HCEC 1CT (cell line): Measurements from ENCODE around the gene GZMB.
"Not testable (repeated sequence)": the region's sequence is repeated elsewhere in the genome, so short reads cannot be mapped to it uniquely, and the experiment has no call there.

Experiments
- DNase-seq: peaks from one replicate; pipeline ENCODE4 v3.0.0-alpha.2; 2017

GZMB gene

DNA sequence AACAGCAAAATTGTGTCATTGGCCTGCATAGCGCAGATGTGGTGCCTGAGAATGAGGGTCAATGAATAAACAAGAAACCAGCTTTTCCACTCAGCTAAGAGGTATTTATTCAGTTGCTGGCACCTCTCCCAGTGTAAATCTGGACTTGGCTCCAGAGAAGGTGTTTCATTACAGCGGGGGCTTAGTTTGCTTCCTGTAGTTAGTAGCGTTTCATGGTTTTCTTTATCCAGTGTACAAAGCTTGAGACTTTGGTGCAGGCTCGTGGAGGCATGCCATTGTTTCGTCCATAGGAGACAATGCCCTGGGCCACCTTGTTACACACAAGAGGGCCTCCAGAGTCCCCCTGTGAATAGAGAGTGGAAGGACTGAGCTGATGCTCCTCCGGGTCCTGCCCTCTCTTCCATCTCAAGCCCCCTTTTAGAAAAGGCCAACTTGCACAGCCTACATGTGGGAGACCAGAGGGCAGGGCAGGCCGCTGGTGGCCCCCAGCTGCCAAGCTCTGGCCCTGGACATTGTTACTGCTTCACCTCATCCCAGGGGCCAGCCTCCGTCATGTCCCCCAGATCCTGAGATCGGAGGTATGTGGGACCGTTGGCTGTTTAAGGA lies 3.0 kb downstream of the GZMB start:
- DNase-seq = no peak

DNA sequence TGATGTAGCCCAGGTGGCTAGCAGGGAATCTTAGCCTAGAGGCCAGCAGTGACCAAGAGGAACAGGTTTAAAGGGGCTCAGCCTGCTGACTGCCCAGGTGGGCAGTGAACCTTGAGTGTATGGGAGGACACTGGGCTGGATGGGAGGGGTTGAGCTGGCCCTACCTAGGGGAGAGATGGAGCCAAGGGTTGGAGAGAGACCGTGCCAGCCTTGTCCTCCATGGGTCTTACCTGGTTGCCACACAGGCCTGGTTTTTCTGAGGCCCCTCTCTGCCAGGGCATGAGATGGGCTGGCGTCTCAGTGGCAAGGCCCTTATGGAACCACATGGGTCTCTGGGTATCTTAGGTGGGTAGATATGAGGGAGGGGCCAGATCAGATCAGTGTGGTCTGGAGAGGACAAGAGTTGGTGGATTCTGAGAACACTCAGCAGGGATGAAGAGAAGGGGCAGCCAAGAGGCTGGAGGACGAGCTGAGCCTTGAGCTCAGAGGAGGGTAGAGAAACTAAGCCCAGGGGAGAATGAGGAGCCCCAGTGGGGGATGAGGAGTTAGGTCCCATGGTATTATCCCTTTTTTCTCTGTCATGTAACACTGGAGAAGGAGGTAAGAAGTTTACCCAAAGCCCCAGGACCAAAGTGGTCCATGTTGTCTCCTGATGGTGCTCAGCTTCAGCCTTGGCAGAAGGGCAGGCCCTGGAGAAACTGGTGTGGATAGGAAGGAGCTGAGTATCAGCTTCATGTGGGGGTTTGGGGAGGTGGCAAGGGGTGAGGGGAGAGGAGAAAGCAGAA lies 3.7 kb downstream of the GZMB start:
- no peak for DNase-seq

DNA sequence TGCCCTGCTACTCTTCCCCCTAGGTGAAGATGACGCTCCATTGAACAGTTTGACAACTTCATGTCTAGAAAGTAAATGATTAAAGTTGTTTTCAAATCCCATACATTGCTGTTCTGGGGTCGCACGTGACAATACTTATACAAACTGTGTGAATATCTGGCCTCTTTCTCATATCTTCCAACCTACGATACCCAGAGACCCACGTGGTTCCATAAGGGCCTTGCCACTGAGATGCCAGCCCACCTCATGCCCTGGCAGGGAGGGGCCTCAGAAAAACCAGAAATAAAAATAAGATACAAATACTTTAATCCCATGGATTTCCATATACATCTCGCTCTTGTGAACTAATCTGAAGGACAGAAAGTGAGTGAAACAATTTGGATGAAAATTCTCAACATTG lies 4.5 kb downstream of the GZMB start:
- DNase-seq = no peak

DNA sequence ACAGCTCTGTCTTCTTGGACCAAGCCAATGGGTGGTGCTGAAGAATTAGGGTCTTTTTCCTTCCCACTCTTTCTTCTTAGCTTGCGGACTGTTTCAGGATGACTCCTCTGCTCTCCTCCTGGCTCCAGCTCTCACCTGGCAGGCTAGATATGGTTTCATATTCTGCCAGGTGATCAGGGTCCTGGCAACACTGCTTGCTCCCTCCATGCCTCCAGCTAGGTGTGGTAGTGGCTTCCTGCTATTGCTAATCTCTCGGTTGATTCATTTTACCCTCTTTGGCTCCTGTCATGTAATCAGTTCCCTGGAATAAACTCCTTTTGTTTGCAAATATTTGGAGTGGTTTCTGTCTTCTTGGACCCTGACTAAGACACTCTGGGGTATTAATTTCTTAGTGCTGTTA lies 20.2 kb downstream of the GZMB start:
- DNase-seq = no peak

DNA sequence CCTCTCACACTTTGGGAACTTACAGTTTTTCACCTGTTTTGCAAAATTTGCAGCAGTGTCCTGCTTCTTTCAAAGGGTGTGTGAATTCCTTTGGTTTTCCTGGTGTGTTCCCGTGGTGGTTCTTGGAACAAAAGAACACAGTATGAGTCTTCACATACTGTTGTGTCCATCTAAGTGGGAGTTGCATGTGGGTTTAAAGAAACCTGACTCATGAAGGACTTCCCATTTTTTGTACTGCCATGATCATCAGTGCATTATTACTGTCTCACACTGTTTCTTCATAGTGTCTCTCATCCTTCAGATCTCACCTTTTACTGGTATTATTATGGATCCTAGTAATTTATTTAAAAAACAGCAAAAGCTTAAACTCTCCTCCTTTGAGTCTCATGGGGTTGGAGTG lies 20.7 kb downstream of the GZMB start:
- no peak for DNase-seq

DNA sequence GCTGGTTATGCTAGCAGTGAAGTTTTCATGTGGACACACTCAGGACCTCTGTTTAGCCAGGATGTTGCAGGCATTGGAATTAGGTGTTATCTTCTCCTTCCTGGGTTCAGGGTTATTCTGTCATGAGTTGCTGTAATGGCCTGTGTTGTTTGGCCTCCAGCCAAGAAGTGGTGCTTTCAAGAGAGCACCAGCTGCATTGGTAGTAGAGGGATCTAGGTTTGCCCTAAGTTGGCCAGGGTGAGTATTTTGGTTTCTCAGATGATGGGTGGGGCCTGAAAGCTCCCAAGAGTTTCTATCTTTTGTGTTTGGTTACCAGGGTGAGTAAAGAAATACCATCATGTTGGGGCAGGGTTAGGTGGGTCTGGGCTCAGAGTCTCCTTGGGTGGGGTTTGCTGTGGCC lies 21.8 kb downstream of the GZMB start:
- no peak for DNase-seq

DNA sequence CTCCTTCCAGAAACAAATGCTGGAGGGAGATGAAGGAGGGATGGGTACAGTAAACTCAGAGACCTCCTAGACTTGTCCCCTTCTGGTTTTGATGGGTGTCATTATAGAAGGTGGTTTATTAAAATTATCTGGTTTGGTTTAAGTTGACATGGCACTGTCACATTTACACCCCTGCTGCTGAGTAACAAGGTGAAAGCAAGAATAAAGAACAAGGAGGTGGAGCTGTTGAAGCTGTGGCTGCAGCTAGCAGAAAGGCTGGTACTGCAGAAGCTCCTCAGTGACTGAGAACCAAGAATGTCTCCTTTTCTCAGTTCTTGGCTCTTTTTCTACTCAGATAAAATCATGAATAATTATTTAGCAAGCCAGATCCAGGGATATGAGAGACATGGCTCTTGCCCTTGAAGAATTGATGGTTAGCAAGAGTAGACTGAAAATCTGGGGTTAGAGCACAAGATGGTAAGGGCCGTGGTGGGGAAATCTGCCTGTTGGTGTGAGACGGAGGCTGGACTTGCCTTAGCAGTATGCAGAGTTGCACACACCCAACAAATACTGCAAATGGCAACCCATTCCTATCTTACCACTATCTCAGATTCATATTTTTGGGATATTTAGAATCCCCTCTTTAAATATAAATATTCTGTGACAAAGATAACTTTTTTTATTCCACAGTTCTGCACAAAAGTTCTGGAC lies 24.2 kb downstream of the GZMB start, which contains the start of gene GZMH:
GZMH (minus strand) TSS at position 31 of the 690 bp plus-strand sequence. CDS start 72 bp downstream, outside the sequence.
- no peak for DNase-seq

DNA sequence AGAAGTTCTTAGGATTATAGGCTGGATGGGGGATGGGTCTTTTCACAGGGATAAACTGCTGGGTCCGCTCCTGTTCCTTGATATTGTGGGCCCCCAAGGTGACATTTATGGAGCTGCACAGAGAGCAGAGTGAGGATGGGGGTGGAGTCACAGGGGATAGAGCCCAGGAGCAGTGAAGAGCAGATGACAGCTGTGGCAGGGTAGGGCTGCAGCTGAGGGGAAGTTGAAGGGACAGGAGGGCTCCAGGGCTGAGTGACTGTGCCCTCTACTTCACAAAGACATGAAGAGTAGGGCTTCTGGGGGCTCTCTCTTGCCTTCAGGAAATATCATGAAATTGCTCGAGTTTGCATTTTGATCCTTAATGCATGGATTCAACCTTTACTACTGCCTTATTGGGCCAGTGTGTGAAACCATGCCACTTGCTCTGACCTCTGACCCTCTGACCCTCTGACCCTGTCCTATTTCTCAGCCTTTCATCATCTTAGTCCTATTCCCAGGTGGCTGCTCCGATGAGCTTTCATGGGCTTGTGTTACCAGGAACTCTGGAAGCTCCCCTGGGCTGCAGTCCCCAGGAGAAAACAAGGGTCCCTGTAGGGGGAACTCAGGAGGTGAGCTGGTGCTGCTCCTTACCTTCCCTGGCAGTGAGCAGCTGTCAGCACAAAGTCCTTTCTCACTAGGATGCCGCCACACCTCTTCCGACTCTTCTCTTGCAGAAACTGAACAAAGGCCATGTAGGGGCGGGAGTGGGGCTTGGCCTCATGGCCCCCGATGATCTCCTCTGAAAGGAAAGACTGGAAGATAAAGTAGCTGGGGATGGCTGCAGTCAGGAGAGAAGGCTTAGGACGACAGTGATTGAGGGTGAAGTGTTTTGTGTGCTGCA lies 26.1 kb downstream of the GZMB start:
- no peak for DNase-seq

DNA sequence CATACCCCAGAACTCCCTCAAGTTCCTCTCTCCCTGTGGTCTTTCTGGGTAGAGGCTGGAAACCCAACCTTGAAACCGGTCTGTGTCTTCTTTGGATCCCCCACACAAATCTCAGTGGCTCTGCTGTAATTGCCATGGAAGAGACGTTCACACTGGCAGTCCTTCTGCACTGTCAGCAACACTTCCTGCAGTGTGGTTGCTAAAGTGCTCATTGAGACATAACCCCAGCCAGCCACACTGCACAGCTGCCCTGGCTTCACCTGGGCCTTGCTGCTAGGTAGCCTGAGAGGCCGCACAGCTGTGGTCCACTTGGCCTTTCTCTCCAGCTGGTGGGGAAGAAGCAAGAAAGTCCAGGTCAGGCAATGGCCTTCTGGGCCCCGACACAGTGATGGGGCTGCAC lies 26.9 kb downstream of the GZMB start:
- no peak for DNase-seq

DNA sequence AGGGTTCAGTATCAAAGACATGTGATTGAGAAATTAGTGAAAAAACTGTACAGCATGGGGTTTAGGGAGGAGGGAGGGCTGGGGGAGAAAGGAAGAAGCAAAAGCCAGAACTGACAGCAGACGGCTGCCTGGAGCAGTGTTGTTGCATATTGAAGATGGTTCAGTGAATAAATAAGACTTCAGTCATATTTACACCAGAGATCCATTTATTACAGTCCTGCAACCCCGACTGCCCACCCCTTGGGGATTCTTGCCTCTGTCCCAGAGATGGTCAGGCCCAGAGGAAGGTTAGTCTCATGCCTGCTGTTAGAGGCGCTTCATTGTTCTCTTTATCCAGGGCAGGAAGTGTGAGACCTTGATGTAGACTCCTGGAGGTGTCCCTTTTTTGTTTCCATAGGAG lies 27.7 kb downstream of the GZMB start:
- no peak for DNase-seq

DNA sequence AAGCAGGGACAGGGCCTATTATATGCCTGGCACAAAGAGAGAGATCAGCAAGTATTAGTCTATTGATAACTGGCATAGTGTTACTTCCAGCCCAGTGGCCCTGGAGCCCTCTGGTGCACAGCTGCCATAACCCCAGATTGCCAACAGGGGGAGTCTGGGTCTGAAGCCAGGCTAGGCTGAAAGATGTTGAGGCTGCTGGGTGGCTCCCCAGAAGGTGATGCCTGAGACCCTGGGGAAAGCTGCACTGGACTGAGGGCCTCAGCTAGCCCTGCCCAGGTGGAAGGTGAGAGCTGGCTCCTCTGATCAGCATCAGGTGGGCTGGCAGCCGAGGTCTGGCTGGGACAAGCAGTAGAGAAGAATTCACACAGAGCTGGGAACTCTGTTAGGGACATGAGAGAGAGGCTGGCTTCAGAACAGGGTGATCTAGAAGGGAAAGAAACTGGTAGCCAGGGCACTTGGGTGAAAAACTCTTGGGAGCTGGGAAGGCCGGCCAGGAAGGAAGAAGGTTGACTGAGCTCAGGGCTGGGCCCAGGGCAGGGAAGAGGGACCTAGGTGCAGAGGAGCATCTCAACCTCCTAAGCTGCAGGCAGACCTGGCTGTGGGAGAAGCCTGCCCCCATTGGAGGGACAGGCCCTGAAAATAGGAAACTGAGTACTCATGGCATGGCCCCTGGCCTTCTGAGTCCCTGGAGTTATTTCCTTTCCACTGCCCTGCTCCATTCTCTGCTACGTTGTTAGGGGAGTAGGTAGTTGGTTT lies 28.4 kb downstream of the GZMB start:
- DNase-seq = peak; percentile 9

DNA sequence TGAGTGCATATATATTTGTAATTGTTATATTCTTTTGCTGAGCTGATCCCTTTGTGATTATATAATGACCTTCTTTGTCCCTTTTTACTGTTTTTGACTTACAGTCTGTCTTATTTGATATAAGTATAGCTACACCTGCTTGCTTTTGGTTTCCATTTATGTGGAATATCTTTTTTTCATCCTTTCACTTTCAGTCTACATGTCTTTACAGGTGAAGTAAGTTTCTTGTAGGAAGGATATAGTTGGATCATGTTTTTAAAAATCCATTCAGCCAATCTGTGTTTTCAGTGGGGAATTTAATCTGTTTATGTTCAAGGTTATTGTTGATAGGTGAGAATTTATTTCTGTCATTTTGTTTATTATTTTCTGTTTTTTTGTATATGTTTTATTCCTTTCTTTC lies 36.6 kb downstream of the GZMB start:
- DNase-seq = no peak

DNA sequence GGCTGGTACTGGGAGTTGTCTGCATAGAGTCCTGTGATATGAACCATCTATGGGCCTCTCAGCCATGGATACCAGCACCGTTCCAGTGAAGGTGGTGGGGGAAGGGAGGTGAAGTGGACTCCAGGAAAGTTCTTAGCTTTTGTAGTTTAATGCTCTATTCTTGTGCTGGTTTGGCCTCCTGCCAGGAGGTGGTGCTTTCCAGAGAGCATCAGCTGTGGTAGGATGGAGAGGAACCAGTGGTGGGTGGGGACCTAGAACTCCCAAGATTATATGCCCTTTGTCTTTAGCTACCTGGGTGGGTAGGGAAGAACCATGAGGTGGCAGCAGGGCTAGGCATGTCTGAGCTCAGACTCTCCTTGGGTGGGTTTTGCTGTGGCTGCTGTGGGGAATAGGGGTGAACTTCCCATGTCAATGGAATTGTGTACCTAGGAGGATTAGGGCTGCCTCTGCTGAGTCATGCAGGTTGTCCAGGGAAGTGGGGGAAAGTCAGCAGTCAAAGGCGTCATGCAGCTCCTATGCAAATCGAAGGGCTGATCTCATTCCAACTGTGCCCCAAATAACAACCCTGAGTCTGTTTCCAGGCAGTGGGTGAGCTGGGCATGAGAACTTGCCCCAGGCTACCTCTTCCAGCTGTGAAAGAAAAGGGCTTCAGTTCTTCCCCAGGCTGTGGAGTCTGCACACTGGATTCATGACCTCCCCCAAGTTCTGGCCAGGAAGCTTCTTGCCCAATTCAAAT lies 38.7 kb downstream of the GZMB start:
- DNase-seq = no peak

DNA sequence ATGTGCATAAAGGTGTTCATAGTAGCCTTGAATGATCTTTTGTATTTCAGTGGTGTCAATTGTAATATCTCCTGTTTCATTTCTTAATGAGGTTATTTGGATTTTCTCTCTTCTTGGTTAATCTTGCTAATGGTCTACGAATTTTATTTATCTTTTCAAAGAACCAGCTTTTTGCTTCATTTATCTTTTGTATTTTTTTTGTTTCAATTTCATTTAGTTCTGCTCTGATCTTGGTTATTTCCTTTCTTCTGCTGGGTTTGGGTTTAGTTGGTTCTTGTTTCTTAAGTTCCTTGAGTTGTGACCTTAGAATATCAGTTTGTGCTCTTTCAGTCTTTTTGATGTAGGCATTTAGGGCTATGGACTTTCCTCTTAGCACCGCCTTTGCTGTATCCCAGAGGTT lies 43.0 kb downstream of the GZMB start:
- DNase-seq = not testable (repeated sequence)

DNA sequence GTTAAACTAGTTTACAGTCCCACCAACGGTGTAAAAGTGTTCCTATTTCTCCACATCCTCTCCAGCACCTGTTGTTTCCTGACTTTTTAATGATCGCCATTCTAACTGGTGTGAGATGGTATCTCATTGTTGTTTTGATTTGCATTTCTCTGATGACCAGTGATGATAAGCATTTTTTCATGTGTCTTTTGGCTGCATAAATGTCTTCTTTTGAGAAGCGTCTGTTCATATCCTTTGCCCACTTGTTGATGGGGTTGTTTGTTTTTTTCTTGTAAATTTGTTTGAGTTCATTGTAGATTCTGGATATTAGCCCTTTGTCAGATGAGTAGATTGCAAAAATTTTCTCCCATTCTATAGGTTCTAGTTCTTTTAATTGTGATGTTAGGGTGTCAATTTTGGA lies 49.6 kb downstream of the GZMB start:
- not testable (repeated sequence) for DNase-seq
